ENCODE results near the gene ADM2. TPM values are rescaled to one million over a fixed set of nuclear protein-coding genes. Genes with fewer than 3 reads are reported as not detected.

Gene ADM2
- total and polyA plus RNA-seq, 2 of the 13 experiments (the other 11 are each of a cell fraction or from before 2014, with no cell fraction given), result 1.2 to 3.0 TPM

GRCh38 chr22:50505276-50505775 is 24.0 kb downstream of the ADM2 start:
- Histone ChIP-seq H3K9me3 (ENCODE audit: low read length) (no peaks in the 10 kb centered on the region), H3K4me1 (ENCODE audit: insufficient read depth, low read length) (peaks cover 19% of the 10 kb centered on the region), H3K36me3 (replicated peaks in 1 of 2; ENCODE audit: control insufficient read depth in 1 of 2, insufficient read depth in 2 of 2, low read length in 2 of 2) (peaks cover 2 to 10% of the 10 kb centered on the region in 2 experiments; a peak in 1 of 5 replicates), H4K20me1 (ENCODE audit: insufficient read depth, low read length) (no peaks in the 10 kb centered on the region), H2AFZ (ENCODE audit: low read length) (no peak overlapping the region), H3K27me3 (ENCODE audit: control insufficient read depth in 1 of 2, insufficient read depth in 2 of 2, low read length in 2 of 2) (no peaks in the 10 kb centered on the region; a peak in 1 of 5 replicates), H3K79me2 (ENCODE audit: insufficient read depth, low read length) (peaks cover 28% of the 10 kb centered on the region), H3K9ac (ENCODE audit: insufficient read depth, low read depth, low read length) (no peak overlapping the region), H3K27ac (ENCODE audit: extremely low read length, insufficient read depth, low read length) (no peak overlapping the region), H3K4me2 (ENCODE audit: low read depth, low read length) (no peak overlapping the region), H3K4me3 (replicated peaks in 1 of 3; ENCODE audit: insufficient read depth in 1 of 3, low read depth in 2 of 3, low read length in 3 of 3) (no peak overlapping the region)
- TF ChIP-seq FOXK2 (IDR thresholded peaks at IDR 0.05) (no peak), GMEB2 (CRISPR knock-in tag; IDR thresholded peaks at IDR 0.05; ENCODE audit: low read depth) (no peak), PAX8 (CRISPR knock-in tag; IDR thresholded peaks at IDR 0.05; ENCODE audit: borderline replicate concordance) (no peak), ZNF333 (CRISPR knock-in tag; IDR thresholded peaks at IDR 0.05; ENCODE audit: borderline replicate concordance) (no peak), MTF2 (CRISPR knock-in tag; IDR thresholded peaks at IDR 0.05; ENCODE audit: borderline replicate concordance) (no peak), ZNF337 (CRISPR knock-in tag; IDR thresholded peaks at IDR 0.05; ENCODE audit: borderline replicate concordance, low read depth) (no peak), TFAP4 (IDR thresholded peaks at IDR 0.05; ENCODE audit: borderline replicate concordance, low read depth) (no peak), ZHX1 (CRISPR knock-in tag; IDR thresholded peaks at IDR 0.05; ENCODE audit: low read depth) (no peak), ZNF720 (CRISPR knock-in tag; IDR thresholded peaks at IDR 0.05) (no peak), TARDBP (CRISPR knock-in tag; IDR thresholded peaks at IDR 0.05) (no peak), THAP7 (CRISPR knock-in tag; IDR thresholded peaks at IDR 0.05) (no peak), ZNF556 (CRISPR knock-in tag; IDR thresholded peaks at IDR 0.05; ENCODE audit: borderline replicate concordance) (no peak), ZNF207 (IDR thresholded peaks at IDR 0.05; ENCODE audit: borderline replicate concordance) (no peak), ZNF784 (CRISPR knock-in tag; IDR thresholded peaks at IDR 0.05; ENCODE audit: borderline replicate concordance) (no peak)
- TF ChIP-seq, protein P1, sequence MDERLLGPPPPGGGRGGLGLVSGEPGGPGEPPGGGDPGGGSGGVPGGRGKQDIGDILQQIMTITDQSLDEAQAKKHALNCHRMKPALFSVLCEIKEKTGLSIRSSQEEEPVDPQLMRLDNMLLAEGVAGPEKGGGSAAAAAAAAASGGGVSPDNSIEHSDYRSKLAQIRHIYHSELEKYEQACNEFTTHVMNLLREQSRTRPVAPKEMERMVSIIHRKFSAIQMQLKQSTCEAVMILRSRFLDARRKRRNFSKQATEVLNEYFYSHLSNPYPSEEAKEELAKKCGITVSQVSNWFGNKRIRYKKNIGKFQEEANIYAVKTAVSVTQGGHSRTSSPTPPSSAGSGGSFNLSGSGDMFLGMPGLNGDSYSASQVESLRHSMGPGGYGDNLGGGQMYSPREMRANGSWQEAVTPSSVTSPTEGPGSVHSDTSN (CRISPR knock-in tag; IDR thresholded peaks at IDR 0.05), result no peak
- CTCF ChIA-PET (ENCODE audit: low intra/inter-chr PET ratio, low total read pairs), result no interaction called here
- DNase-seq (ENCODE audit: low spot score) (no peak), FAIRE-seq (no peak), ATAC-seq (no peak)
- POLR2A ChIA-PET, result no interaction called here
- WGBS (ENCODE audit: low lambda C conversion rate), result 100% methylated on average over 7 of the region's 14 CpGs
- in situ Hi-C loops (cut with HindIII; ENCODE audit: extremely low pct_ligation_motif_present, low pct_unique_long_range_greater_than_20kb) (no loop called here), intact Hi-C loops (cut with micrococcal nuclease; ENCODE audit: unreplicated experiment) (no loop called here)
- BruUV-seq (replicated peaks), result no TSS peak

All from HepG2 (cell line).